Psoas muscle (tissue), 8 donors: ENCODE data around the gene BICD1. TPM values are rescaled to one million over a fixed set of nuclear protein-coding genes. Genes with fewer than 3 reads are reported as not detected.

Experiments used
- ATAC-seq, 4 donors: fragments of 200-7000 bp; cut with Tn5 transposase; one replicate each; pipeline ENCODE4 v1.9.1; 2020; ENCODE audit warnings: moderate library complexity in 3 of 4, mild to moderate bottlenecking in 2 of 4
- DNase-seq, 2 donors: peaks; one replicate each; pipeline ENCODE4 v3.0.0-alpha.2; 2020
- H3K27ac ChIP-seq: fragments of 200-600 bp; one replicate; pipeline ENCODE4 v1.8.0; 2022
- H3K27me3 ChIP-seq, 3 donors: fragments of 200-600 bp in 1 of 3; one replicate each; pipeline versions ENCODE4 v1.6.1 to v1.8.0; 2013 to 2022; ENCODE audit warnings: low read length in 2 of 3, mild to moderate bottlenecking in 2 of 3, moderate library complexity in 1 of 3; ENCODE audit not compliant: insufficient read depth in 3 of 3
- H3K36me3 ChIP-seq, 2 donors: fragments of 200-600 bp in 1 of 2; one replicate each; pipeline versions ENCODE4 v1.6.1 to v1.8.0; 2013 to 2022; ENCODE audit warnings: low read depth in 1 of 2, mild to moderate bottlenecking in 1 of 2, moderate library complexity in 1 of 2; ENCODE audit not compliant: insufficient read depth in 1 of 2
- H3K4me1 ChIP-seq: fragments of 200-600 bp; one replicate; pipeline ENCODE4 v1.8.0; 2022
- H3K4me3 ChIP-seq: fragments of 200-600 bp; one replicate; pipeline ENCODE4 v1.8.0; 2022; ENCODE audit warnings: mild to moderate bottlenecking
- H3K9me3 ChIP-seq: fragments of 200-600 bp; one replicate; pipeline ENCODE4 v1.8.0; 2022
- WGBS, 3 donors: extraction: QIAGEN DNeasy Blood & Tissue Kit; methylation state at CpG; one replicate each; pipeline versions ENCODE4 v1.1.6 to v1.1.7; 2013; 5-methylcytosine and 5-hydroxymethylcytosine counted together
- intact Hi-C, 2 donors: fragments of 100-400 bp; cut with DNase I; formaldehyde crosslinking; loops; one replicate each; pipeline versions ENCODE4 v1.11.0 to v1.14.2; 2022
- polyA plus RNA-seq, 3 donors: library from polyadenylated mRNA; stranded (reverse); fragments of 200-250 nt; gene quantifications; one replicate each; pipeline ENCODE4 v1.2.3, GENCODE V29; 2013
- total RNA-seq, 4 donors: library from RNA; stranded (reverse); fragmentation: NEBNext Ultra II Directional in 2 of 4; extraction: Animal tissue kit (Norgen Biotek cat#: 25700) in 2 of 4; gene quantifications; one replicate each; pipeline versions ENCODE4 v1.2.1 to v1.2.4, GENCODE V29; 2021 to 2023
- TF ChIP-seq, protein P1 (sequence below): fragments of 200-600 bp; IDR thresholded peaks from one replicate; pipeline ENCODE4 v1.8.0; 2022; ENCODE audit warnings: antibody characterized with exemption
- donor health status: healthy with polysubstance abuse.
- donor health status: DM: no; HTN: no; CAD: no; lungs with moderate emphysema.
- donor health status: Bipolar disorder and iron deficiency.
- donor health status: healthy.
- donor health status: DM: yes; HTN: yes; CAD: no.
- donor health status: DM: no; HTN: no; CAD: no.
- donor health status: DM: no; HTN: no; CAD: no.
- donor health status: DM: yes; HTN: yes; CAD: no.

The BICD1 gene
- total and polyA plus RNA-seq, 7 donors = 0.55 to 9.8 (median 2.8) TPM

DNA sequence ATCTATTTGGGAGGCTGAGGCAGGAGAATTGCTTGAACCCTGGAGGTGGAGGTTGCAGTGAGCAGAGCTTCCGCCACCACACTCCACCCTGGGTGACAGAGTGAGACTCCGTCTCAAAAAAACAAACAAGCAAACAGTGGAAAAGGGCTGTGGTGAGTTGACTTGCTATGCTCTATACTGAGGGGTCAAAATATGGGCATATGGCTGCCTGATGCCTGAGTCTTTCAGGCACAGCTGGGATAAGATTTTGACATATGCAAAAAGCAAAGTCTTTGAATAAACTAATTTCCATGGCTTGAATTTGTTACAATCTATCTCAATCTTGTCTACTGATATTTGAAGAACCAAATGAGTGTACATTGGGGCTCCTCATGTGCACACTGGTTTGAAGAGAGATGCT, 40.4 kb upstream of the BICD1 start:
- TF ChIP-seq, protein P1, sequence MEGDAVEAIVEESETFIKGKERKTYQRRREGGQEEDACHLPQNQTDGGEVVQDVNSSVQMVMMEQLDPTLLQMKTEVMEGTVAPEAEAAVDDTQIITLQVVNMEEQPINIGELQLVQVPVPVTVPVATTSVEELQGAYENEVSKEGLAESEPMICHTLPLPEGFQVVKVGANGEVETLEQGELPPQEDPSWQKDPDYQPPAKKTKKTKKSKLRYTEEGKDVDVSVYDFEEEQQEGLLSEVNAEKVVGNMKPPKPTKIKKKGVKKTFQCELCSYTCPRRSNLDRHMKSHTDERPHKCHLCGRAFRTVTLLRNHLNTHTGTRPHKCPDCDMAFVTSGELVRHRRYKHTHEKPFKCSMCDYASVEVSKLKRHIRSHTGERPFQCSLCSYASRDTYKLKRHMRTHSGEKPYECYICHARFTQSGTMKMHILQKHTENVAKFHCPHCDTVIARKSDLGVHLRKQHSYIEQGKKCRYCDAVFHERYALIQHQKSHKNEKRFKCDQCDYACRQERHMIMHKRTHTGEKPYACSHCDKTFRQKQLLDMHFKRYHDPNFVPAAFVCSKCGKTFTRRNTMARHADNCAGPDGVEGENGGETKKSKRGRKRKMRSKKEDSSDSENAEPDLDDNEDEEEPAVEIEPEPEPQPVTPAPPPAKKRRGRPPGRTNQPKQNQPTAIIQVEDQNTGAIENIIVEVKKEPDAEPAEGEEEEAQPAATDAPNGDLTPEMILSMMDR = no peak
- Histone ChIP-seq H3K9me3 (no peaks in the 10 kb centered on the region), H3K4me1 (no peaks in the 10 kb centered on the region), H3K27ac (no peak overlapping the region), H3K36me3 (no peaks in the 10 kb centered on the region), H3K4me3 (no peak overlapping the region), H3K27me3 (no peaks in the 10 kb centered on the region)
- intact Hi-C loops = no loop called here
- no peak for ATAC-seq
- 96 to 100% (median 98%) methylated on average over 2 of the region's 2 CpGs for WGBS, 3 donors
- DNase-seq = no peak

DNA sequence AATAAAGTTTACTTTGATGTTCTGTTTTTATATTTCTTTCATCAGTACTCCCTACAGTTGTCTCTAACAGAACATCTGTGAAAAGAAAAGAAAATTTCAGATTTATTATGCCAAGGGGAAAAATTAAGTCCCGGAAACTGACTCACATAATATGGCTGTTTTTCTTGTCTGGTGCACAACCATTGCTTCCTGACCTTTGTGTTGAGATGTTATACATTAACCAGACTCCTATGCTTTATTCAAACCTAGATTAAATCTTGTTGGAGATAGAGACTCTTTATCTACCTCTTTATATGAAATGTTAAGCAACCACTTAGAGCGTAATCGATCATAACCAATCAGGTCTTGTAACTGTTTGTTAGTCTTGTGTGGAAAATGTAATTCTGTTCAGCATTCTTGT, 37.6 kb upstream of the BICD1 start:
- intact Hi-C loops = no loop called here
- Histone ChIP-seq H3K27me3 (no peaks in the 10 kb centered on the region), H3K9me3 (no peaks in the 10 kb centered on the region), H3K4me3 (no peak overlapping the region), H3K27ac (no peak overlapping the region), H3K36me3 (no peaks in the 10 kb centered on the region), H3K4me1 (no peaks in the 10 kb centered on the region)
- 71 to 87% (median 74%) methylated on average over 3 of the region's 3 CpGs for WGBS, 3 donors
- no peak for DNase-seq
- ATAC-seq = no peak
- TF ChIP-seq, protein P1 = no peak

DNA sequence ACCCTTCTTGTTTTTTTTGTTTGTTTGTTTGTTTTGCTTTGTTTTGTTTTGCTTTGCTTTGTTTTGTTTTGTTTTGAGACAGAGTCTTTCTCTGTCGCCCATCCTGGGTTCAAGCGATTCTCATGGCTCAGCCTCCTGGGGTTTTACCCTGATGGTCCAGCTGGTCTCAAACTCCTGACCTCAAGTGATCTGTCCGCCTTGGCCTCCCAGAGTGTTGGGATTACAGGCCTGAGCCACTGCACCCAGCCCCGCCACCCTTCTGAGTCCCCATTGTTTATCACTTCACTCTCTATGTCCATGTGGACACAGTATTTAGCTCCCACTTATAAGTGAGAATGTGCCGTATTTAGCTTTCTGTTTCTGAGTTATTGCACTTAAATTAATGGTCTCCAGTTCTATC, 36.9 kb upstream of the BICD1 start:
- ATAC-seq = no peak
- intact Hi-C loops = no loop called here
- no peak overlapping the region for H3K4me3 ChIP-seq
- H3K36me3 ChIP-seq = no peaks in the 10 kb centered on the region
- TF ChIP-seq, protein P1 = no peak
- no peaks in the 10 kb centered on the region for H3K27me3 ChIP-seq
- H3K27ac ChIP-seq = no peak overlapping the region
- 77 to 85% (median 77%) methylated on average over 5 of the region's 5 CpGs for WGBS, 3 donors
- no peaks in the 10 kb centered on the region for H3K4me1 ChIP-seq
- H3K9me3 ChIP-seq = no peaks in the 10 kb centered on the region
- DNase-seq = no peak

DNA sequence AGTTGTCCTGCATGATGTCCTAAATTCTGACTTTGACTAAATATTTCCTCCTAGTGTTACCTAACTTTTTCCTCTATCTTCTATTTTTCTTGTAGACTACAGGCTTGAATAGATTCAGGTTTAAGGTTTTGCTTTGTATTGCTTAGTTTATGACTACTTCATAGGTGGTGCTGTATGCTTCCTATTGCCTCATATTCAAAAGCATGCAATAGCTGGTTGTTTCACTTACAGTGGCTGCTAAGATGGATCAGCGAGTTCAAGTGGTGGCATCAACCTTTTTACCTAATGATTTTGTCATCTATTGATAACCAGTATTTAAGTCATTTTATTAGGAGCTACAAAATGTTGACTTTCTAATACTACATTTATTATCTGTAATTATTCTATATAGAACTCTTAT, 36.3 kb upstream of the BICD1 start:
- TF ChIP-seq, protein P1 = no peak
- Histone ChIP-seq H3K9me3 (no peaks in the 10 kb centered on the region), H3K4me3 (no peak overlapping the region), H3K27ac (no peak overlapping the region), H3K27me3 (no peaks in the 10 kb centered on the region), H3K36me3 (no peaks in the 10 kb centered on the region), H3K4me1 (no peaks in the 10 kb centered on the region)
- ATAC-seq (no peak), DNase-seq (no peak)
- intact Hi-C loops = no loop called here
- 44 to 93% (median 93%) methylated on average over 1 of the region's 1 CpG for WGBS, 3 donors

DNA sequence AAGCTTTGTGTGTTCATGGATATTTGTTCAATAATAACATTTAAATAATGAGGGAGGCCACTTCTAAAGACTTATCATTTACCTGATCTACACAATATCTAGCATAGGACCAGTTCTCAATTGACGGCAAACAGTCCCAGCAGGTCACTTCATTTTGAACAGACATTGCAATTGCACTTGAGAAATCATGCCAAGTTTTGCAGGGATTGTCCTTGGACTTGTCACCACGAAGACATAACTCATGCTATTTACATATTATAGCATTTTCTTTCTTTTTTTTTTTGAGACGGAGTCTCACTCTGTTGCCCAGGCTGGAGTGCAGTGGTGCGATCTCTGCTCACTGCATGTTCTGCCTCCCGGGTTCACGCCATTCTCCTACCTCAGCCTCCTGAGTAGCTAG, 34.5 kb upstream of the BICD1 start:
- no peak overlapping the region for H3K27ac ChIP-seq
- no peaks in the 10 kb centered on the region for H3K36me3 ChIP-seq
- no peaks in the 10 kb centered on the region for H3K27me3 ChIP-seq
- intact Hi-C loops = no loop called here
- H3K4me1 ChIP-seq = no peaks in the 10 kb centered on the region
- TF ChIP-seq, protein P1 = no peak
- 85 to 88% (median 85%) methylated on average over 6 of the region's 6 CpGs for WGBS, 3 donors
- H3K4me3 ChIP-seq = no peak overlapping the region
- H3K9me3 ChIP-seq = no peaks in the 10 kb centered on the region
- DNase-seq (no peak), ATAC-seq (no peak)
